RWPE2 (cell line): ENCODE measurements around the gene PCK2.

Experiments
- ATAC-seq: fragments of 200-7000 bp; cut with Tn5 transposase; 3 replicates; pipeline ENCODE4 v1.9.1; 2021; ENCODE audit warnings: low read depth
- DNase-seq: peaks from one replicate; pipeline ENCODE4 v3.0.0-alpha.2; 2020; ENCODE audit warnings: low spot score
- H3K27ac ChIP-seq: fragments of 450-650 bp; 2 replicates; pipeline ENCODE4 v1.5.1; 2017; ENCODE audit warnings: mild to moderate bottlenecking; ENCODE audit not compliant: poor library complexity, severe bottlenecking
- H3K27me3 ChIP-seq: fragments of 250-450 bp; sonication (Bioruptor Pico); 2 replicates; pipeline ENCODE4 v1.5.1; 2021; ENCODE audit warnings: mild to moderate bottlenecking, moderate library complexity; ENCODE audit not compliant: insufficient read depth, poor library complexity, severe bottlenecking
- H3K36me3 ChIP-seq: fragments of 250-450 bp; sonication (Bioruptor Pico); 2 replicates; pipeline ENCODE4 v1.5.1; 2020; ENCODE audit warnings: low read depth, mild to moderate bottlenecking, moderate library complexity
- H3K4me1 ChIP-seq: fragments of 250-450 bp; sonication (Bioruptor Pico); 2 replicates; pipeline ENCODE4 v1.5.1; 2021; ENCODE audit warnings: mild to moderate bottlenecking, moderate library complexity; ENCODE audit not compliant: insufficient read depth, poor library complexity, severe bottlenecking
- H3K4me3 ChIP-seq: fragments of 250-450 bp; sonication (Bioruptor Pico); 2 replicates; pipeline ENCODE4 v1.5.1; 2021; ENCODE audit warnings: mild to moderate bottlenecking, moderate library complexity; ENCODE audit not compliant: severe bottlenecking
- H3K9me3 ChIP-seq: fragments of 250-450 bp; sonication (Bioruptor Pico); 2 replicates; pipeline ENCODE4 v1.5.1; 2021; ENCODE audit warnings: mild to moderate bottlenecking, moderate library complexity; ENCODE audit not compliant: severe bottlenecking
- TF ChIP-seq, protein P1 (sequence below): fragments of 450-650 bp; IDR thresholded peaks from one replicate; pipeline ENCODE4 v1.5.1; 2017; ENCODE audit warnings: mild to moderate bottlenecking, moderate library complexity; ENCODE audit not compliant: poor library complexity, severe bottlenecking

Gene PCK2

DNA sequence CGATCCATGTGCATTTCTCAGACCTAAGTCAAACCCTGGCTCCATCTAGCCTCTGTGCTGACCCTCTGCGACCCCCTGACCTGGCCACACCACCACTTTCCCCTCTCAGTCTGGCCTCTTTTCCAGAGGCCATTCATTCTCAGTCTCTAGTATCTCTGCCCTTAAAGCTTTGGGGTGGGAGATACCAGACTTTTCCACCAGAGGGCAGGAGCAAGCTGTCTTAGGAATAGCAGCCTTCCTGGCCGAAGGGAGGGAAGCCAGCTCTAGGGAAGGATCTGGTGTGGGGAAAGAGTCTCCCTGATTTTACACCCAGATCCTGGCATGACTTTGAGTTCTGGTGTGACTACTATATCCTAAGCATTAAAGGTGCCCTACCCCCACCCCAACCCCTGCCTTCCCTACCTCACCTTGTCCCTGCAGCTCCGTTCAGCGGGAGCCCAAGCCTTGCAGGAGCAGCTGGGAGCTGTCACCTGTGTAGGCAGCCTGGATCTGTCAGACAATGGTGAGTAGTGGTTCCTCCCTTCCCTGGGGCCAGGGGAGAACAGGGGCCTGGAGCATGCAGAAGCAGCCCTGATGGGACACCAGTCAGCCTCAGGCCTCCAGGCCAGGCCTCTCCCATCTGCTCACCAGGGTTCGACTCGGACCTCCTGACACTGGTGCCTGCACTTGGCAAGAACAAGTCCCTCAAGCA, 35.7 kb upstream of the PCK2 start:
- Histone ChIP-seq H3K4me1 (no peaks in the 10 kb centered on the region), H3K4me3 (no peak overlapping the region), H3K36me3 (no peaks in the 10 kb centered on the region), H3K27ac (no peak overlapping the region), H3K9me3 (no peaks in the 10 kb centered on the region), H3K27me3 (no peaks in the 10 kb centered on the region)
- TF ChIP-seq, protein P1, sequence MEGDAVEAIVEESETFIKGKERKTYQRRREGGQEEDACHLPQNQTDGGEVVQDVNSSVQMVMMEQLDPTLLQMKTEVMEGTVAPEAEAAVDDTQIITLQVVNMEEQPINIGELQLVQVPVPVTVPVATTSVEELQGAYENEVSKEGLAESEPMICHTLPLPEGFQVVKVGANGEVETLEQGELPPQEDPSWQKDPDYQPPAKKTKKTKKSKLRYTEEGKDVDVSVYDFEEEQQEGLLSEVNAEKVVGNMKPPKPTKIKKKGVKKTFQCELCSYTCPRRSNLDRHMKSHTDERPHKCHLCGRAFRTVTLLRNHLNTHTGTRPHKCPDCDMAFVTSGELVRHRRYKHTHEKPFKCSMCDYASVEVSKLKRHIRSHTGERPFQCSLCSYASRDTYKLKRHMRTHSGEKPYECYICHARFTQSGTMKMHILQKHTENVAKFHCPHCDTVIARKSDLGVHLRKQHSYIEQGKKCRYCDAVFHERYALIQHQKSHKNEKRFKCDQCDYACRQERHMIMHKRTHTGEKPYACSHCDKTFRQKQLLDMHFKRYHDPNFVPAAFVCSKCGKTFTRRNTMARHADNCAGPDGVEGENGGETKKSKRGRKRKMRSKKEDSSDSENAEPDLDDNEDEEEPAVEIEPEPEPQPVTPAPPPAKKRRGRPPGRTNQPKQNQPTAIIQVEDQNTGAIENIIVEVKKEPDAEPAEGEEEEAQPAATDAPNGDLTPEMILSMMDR: peak; percentile 86
- ATAC-seq (peak; percentile 85), DNase-seq (peak; percentile 68)

DNA sequence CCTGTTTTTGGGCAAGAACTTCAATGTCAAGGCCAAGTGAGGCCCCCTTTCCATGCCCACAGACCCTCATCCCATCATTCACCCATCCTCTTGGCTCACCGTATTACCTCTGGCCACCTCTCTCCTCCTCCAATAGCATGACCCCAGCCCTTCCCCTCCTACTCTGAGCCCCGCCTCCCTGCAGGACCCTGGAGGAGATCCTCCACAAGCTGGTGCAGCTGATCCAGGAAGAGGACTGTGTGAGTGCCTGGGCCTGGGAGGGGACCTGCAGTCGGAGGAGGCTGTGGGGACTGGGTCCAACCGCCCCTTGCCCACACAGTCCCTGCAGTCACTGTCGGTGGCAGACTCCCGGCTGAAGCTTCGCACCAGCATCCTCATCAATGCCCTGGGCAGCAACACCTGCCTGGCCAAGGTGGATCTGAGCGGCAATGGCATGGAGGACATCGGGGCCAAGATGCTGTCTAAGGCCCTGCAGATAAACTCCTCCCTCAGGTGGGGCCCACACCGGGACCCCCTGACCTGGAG, 35.1 kb upstream of the PCK2 start:
- no peak overlapping the region for H3K4me3 ChIP-seq
- ATAC-seq: no peak
- TF ChIP-seq, protein P1: no peak
- peak; percentile 56 for DNase-seq
- no peaks in the 10 kb centered on the region for H3K4me1 ChIP-seq
- no peaks in the 10 kb centered on the region for H3K36me3 ChIP-seq
- no peaks in the 10 kb centered on the region for H3K9me3 ChIP-seq
- H3K27me3 ChIP-seq: no peaks in the 10 kb centered on the region
- no peak overlapping the region for H3K27ac ChIP-seq

DNA sequence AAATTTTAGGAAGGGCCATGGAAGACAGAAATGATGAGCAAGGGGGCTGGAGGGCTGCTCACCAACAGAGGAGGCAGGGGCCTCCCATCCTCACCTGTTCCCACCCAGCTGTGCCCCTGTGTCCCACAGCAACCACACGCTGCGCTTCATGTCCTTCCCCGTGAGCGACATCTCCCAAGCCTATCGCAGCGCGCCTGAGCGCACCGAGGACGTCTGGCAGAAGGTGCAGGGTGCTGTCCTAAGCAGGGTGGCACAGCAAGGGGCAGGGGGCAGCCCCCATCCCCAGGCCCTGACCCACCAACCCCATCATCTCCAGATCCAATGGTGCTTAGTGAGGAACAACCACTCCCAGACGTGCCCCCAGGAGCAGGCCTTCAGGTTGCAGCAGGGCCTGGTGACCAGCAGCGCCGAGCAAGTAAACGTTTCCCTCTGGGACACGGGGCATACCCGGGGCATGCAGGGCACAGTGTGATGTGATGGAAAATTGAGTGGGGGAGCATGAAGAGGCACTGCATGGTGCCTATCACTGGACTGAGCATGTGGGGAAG, 34.2 kb upstream of the PCK2 start:
- Histone ChIP-seq H3K4me3 (no peak overlapping the region), H3K4me1 (no peaks in the 10 kb centered on the region), H3K27ac (no peak overlapping the region), H3K36me3 (no peaks in the 10 kb centered on the region), H3K9me3 (no peaks in the 10 kb centered on the region), H3K27me3 (no peaks in the 10 kb centered on the region)
- no peak for ATAC-seq
- DNase-seq: peak; percentile 63
- TF ChIP-seq, protein P1: no peak

DNA sequence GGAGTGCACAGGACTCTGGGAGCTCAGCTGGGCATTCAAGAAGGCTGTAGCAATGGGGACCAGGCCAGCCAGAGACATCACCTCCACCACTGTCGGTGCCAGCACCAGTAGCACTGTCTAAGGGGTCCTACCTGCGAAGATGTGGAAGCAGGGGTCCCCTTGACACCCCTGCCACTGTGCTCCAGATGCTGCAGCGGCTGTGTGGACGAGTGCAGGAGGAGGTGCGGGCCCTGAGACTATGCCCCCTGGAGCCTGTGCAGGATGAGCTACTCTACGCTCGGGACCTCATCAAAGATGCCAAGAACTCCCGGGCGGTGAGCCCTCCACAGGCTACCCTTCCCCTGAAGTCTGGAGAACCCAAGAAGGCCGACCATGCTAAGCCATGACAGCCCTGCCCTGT, 33.7 kb upstream of the PCK2 start:
- DNase-seq: peak; percentile 54

More for the DNA sequence above, 33.7 kb upstream of the PCK2 start:
- Histone ChIP-seq H3K36me3 (no peaks in the 10 kb centered on the region), H3K27me3 (no peaks in the 10 kb centered on the region), H3K4me3 (no peak overlapping the region), H3K4me1 (no peaks in the 10 kb centered on the region), H3K9me3 (no peaks in the 10 kb centered on the region), H3K27ac (no peak overlapping the region)
- no peak for ATAC-seq
- TF ChIP-seq, protein P1: no peak
